Measurements from ENCODE around the gene EME2.

The EME2 gene

GRCh38 chr16:1820946-1821290 is 48.3 kb downstream of the EME2 start:
- no peak for DNase-seq

DNA sequence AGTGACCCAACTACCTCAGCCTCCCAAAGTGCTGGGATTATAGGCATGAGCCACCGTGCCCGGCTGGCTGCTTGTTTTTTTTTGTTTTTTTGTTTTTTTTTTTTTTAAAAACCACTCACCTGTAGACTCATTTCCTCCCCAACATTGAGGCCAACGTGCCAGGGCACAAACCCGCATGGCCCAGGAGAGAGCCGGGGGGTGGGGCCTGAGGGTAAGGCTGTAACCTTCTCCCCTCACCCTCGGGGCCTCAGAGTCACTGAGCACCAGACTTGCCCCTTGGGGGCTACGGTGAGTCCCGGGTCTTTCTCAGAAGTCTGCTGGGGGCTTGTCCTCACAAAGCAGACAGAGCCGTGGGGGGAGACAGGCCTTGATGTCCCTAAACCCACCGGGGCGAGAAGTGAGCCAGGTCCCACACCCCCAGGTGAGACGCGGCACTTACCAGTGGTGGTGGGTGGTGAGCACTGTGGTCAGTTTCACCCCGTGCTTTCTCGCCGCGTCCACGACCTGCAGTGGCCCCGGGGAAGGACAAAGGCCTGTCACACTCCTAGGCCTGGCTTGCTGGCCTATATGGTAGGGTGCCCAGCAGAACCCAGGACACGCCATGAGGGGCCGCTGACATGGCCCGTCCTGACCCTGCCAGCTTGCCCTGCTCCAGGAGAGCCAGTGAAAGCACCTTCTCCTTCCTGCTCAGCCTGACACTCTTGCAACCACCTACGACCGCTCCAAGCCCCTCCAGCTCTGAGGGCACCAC is 49.4 kb downstream of the EME2 start:
- no peak for DNase-seq

DNA sequence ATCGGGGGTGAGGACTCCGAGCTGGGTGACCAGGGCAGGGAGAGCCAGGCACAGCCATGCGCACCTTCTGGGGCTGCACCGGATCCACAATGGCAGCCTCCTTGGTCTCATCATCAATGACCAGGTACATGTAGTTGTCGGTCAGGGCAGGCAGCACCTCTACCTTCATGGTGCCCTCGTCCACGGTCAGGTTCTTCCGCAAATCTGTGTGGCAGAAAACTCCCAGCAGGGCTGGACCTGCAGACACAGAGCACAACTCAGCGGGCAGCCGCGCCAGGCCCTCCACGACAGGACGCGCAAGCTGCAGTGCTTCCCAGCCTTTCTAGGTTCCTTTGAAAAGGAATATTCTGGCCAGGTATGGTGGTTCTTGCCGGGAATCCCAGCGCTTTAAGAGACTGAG is 50.2 kb downstream of the EME2 start:
- no peak for DNase-seq

- DNase-seq: no peak
Measured at GRCh38 chr16:1823821-1824220, 51.2 kb downstream of the EME2 start.

DNA sequence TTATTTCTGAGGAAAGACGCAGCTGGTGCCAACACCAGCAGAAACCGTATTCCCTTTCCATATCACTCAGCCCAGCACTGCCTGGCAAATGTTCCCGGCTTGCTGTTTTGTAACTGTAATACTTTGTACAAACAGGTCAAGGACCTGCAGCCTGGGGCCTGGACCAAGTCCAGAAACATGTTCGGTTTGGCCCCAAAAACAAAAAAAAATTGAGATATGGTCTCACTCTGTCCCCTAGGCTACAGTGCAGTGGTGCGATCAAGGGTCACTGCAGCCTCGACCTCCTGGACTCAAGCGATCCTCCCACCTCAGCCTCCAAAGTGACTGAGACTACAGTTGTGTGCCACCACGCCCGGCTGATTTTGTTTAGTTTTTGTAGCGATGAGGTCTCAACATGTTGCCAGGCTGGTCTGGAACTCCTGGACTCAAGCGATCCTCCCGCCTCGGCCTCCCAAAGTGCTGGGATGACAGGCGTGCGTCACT is 52.8 kb downstream of the EME2 start:
- no peak for DNase-seq
